Parathyroid adenoma (tissue), 2 donors: ENCODE measurements around the gene ZNF208.

ENCODE experiments used
- H2AFZ ChIP-seq: fragments of 300-600 bp; sonication (generic); one replicate; pipeline ENCODE4 v1.7.0; 2017; ENCODE audit warnings: antibody characterized with exemption, mild to moderate bottlenecking
- H3K27ac ChIP-seq: fragments of 300-600 bp; sonication (generic); one replicate; pipeline ENCODE4 v1.7.0; 2017
- H3K27me3 ChIP-seq: fragments of 300-600 bp; sonication (generic); one replicate; pipeline ENCODE4 v1.7.0; 2017; ENCODE audit warnings: low read length; ENCODE audit not compliant: control insufficient read depth, insufficient read depth
- H3K36me3 ChIP-seq: fragments of 300-600 bp; sonication (generic); one replicate; pipeline ENCODE4 v1.7.0; 2017; ENCODE audit warnings: low read length; ENCODE audit not compliant: control insufficient read depth, insufficient read depth
- H3K4me1 ChIP-seq: fragments of 300-600 bp; sonication (generic); one replicate; pipeline ENCODE4 v1.7.0; 2017; ENCODE audit warnings: control low read depth
- H3K4me2 ChIP-seq: fragments of 300-600 bp; sonication (generic); one replicate; pipeline ENCODE4 v1.7.0; 2017; ENCODE audit warnings: low read length
- H3K4me3 ChIP-seq: fragments of 300-600 bp; sonication (generic); one replicate; pipeline ENCODE4 v1.7.0; 2017; ENCODE audit warnings: low read depth, low read length
- H3K79me2 ChIP-seq: fragments of 300-600 bp; sonication (generic); one replicate; pipeline ENCODE4 v1.7.0; 2017; ENCODE audit warnings: control low read depth
- H3K9ac ChIP-seq: fragments of 300-600 bp; sonication (generic); one replicate; pipeline ENCODE4 v1.7.0; 2017; ENCODE audit warnings: mild to moderate bottlenecking
- H3K9me3 ChIP-seq: fragments of 300-600 bp; sonication (generic); one replicate; pipeline ENCODE4 v1.7.0; 2017; ENCODE audit warnings: low read length; ENCODE audit not compliant: control insufficient read depth
- TF ChIP-seq, protein P1 (sequence below): fragments of 300-600 bp; sonication (generic); IDR thresholded peaks from one replicate; pipeline ENCODE4 v1.7.0; 2017; ENCODE audit warnings: antibody characterized with exemption, mild to moderate bottlenecking
- donor health status: primary hyperparathyroidism.

The ZNF208 gene

DNA sequence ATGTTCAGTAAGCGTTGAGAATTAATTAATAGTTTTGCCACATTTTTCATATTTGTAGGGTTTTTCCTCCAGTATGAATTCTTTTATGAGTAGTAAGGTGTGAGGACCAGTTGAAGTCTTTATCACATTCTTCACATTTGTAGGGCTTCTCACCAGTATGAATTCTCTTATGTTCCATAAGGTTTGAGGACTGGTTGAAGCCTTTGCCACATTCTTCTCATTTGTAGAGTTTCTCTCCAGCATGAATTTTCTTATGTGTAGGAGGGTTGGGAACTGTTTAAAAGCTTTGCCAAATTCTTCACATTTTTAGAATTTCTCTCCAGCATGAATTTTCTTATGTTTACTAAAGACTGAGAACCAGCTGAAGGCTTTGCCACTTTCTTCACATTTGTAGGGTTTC, 40.3 kb downstream of the ZNF208 start:
- peaks cover 15% of the 10 kb centered on the region for H3K9me3 ChIP-seq
- TF ChIP-seq, protein P1, sequence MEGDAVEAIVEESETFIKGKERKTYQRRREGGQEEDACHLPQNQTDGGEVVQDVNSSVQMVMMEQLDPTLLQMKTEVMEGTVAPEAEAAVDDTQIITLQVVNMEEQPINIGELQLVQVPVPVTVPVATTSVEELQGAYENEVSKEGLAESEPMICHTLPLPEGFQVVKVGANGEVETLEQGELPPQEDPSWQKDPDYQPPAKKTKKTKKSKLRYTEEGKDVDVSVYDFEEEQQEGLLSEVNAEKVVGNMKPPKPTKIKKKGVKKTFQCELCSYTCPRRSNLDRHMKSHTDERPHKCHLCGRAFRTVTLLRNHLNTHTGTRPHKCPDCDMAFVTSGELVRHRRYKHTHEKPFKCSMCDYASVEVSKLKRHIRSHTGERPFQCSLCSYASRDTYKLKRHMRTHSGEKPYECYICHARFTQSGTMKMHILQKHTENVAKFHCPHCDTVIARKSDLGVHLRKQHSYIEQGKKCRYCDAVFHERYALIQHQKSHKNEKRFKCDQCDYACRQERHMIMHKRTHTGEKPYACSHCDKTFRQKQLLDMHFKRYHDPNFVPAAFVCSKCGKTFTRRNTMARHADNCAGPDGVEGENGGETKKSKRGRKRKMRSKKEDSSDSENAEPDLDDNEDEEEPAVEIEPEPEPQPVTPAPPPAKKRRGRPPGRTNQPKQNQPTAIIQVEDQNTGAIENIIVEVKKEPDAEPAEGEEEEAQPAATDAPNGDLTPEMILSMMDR = no peak
- H3K4me2 ChIP-seq = no peak overlapping the region

DNA sequence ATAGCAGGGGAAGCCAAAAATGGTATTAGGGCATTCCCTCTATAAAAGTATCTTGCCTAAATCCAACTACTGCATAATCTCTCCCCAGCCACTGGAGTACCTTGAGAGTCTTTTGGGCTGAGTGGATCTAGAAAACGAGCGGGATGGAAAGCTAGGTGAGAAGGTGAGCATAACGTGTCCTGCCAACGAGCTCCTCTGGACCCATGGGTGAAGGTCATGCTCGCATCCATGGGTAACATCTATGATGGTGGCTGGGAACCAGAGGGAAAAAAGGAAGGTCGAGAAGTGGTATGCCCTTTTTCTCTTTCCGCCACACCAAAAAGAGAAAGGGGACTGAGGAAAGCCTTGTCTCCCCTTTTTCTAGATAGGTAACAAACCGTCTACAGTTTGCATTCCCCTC, 63.0 kb downstream of the ZNF208 start:
- Histone ChIP-seq H2AFZ (no peak overlapping the region), H3K4me1 (no peaks in the 10 kb centered on the region), H3K4me3 (no peak overlapping the region), H3K27ac (no peak overlapping the region), H3K27me3 (no peaks in the 10 kb centered on the region), H3K36me3 (no peaks in the 10 kb centered on the region), H3K9ac (no peak overlapping the region), H3K79me2 (no peaks in the 10 kb centered on the region), H3K4me2 (no peak overlapping the region), H3K9me3 (no peaks in the 10 kb centered on the region)
- TF ChIP-seq, protein P1 = no peak

More for the DNA sequence above, 40.3 kb downstream of the ZNF208 start:
- Histone ChIP-seq H3K36me3 (peaks cover 4% of the 10 kb centered on the region), H3K79me2 (no peaks in the 10 kb centered on the region), H3K4me3 (no peak overlapping the region), H3K4me1 (no peaks in the 10 kb centered on the region), H3K27ac (no peak overlapping the region), H3K9ac (no peak overlapping the region), H2AFZ (no peak overlapping the region), H3K27me3 (no peaks in the 10 kb centered on the region)

DNA sequence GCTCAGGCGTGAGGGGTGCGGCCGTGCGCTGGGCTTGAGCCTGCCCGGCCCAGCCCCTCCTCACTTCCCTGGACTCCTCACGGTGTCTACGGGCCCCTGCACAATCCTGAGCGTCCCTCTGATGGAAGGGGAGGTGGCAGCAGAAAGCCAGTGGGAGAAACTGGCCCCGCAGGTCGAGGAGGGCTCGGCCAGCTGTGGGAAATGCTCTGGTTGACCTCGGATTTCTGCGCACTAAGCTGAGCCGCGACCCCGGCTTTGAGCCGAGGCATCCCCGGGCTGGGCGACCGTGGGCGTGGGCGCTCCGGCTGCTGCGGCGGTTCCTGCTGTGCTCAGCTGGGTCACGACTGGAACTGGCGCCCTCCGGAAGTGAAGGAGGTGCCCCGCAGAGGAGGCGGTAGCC, 70.1 kb downstream of the ZNF208 start:
- Histone ChIP-seq H3K27me3 (no peaks in the 10 kb centered on the region), H3K9ac (no peak overlapping the region), H2AFZ (no peak overlapping the region), H3K9me3 (no peaks in the 10 kb centered on the region), H3K4me3 (no peak overlapping the region), H3K4me2 (no peak overlapping the region), H3K36me3 (no peaks in the 10 kb centered on the region), H3K4me1 (no peaks in the 10 kb centered on the region), H3K79me2 (no peaks in the 10 kb centered on the region), H3K27ac (no peak overlapping the region)
- TF ChIP-seq, protein P1 = no peak

DNA sequence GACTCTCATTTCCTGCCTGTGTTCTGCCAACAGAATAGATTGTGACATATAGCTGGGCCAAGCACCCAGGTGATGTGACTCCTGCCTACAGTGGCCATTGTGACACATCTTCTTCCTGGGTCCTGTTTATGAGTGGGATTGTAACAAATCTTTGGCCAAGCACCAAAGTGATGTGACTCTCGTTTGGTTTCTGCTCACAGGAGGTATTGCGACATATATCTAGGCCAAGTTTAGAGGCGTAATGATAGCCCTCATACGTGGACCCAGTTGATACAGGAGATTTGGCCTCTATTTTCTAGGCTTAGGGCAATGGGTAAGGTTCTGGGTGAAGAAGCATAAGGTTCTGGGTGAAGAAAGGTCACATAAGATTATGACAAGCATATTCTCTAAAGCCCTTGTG, 76.2 kb downstream of the ZNF208 start:
- H3K9me3 ChIP-seq = no peaks in the 10 kb centered on the region

DNA sequence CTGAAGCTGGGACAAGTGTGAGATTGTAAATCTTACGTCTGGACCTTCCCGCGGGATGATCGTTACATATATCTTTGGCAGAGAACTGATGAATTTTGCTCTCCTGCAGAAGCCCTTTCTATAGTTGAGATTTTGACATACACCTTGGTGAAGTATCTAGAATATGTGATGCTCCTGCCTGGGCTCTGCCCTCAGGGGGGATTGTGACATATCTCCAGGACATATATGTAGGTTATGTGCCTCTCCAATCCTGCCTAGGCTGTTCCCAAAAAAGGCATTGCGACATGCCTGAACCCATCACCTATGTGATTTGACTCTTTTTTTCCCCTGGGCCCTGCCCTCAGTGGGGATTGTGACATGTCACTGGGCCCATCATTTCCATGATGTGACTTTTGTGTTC, 76.6 kb downstream of the ZNF208 start:
- no peaks in the 10 kb centered on the region for H3K79me2 ChIP-seq
- H3K4me3 ChIP-seq = no peak overlapping the region
- H3K9ac ChIP-seq = no peak overlapping the region
- H3K4me1 ChIP-seq = no peaks in the 10 kb centered on the region
- no peak overlapping the region for H3K4me2 ChIP-seq
- H3K9me3 ChIP-seq = no peaks in the 10 kb centered on the region
- TF ChIP-seq, protein P1 = no peak
- no peaks in the 10 kb centered on the region for H3K27me3 ChIP-seq
- H3K36me3 ChIP-seq = no peaks in the 10 kb centered on the region
- H2AFZ ChIP-seq = no peak overlapping the region
- no peak overlapping the region for H3K27ac ChIP-seq

More for the DNA sequence above, 76.2 kb downstream of the ZNF208 start:
- Histone ChIP-seq H3K27me3 (no peaks in the 10 kb centered on the region), H3K79me2 (no peaks in the 10 kb centered on the region), H3K9ac (no peak overlapping the region), H3K4me1 (no peaks in the 10 kb centered on the region), H2AFZ (no peak overlapping the region), H3K27ac (no peak overlapping the region), H3K4me3 (no peak overlapping the region), H3K4me2 (no peak overlapping the region), H3K36me3 (no peaks in the 10 kb centered on the region)
- TF ChIP-seq, protein P1 = no peak
